NCI-H2227 (cell line): Measurements from ENCODE around the gene THOC2.
"Not testable (repeated sequence)": the region's sequence is repeated elsewhere in the genome, so short reads cannot be mapped to it uniquely, and the experiment has no call there.

Experiments used
- DNase-seq: peaks from one replicate; lab custom pipeline; 2025; ENCODE audit not compliant: unreplicated experiment; lab: John Stamatoyannopoulos, UW

Gene THOC2, protein sequence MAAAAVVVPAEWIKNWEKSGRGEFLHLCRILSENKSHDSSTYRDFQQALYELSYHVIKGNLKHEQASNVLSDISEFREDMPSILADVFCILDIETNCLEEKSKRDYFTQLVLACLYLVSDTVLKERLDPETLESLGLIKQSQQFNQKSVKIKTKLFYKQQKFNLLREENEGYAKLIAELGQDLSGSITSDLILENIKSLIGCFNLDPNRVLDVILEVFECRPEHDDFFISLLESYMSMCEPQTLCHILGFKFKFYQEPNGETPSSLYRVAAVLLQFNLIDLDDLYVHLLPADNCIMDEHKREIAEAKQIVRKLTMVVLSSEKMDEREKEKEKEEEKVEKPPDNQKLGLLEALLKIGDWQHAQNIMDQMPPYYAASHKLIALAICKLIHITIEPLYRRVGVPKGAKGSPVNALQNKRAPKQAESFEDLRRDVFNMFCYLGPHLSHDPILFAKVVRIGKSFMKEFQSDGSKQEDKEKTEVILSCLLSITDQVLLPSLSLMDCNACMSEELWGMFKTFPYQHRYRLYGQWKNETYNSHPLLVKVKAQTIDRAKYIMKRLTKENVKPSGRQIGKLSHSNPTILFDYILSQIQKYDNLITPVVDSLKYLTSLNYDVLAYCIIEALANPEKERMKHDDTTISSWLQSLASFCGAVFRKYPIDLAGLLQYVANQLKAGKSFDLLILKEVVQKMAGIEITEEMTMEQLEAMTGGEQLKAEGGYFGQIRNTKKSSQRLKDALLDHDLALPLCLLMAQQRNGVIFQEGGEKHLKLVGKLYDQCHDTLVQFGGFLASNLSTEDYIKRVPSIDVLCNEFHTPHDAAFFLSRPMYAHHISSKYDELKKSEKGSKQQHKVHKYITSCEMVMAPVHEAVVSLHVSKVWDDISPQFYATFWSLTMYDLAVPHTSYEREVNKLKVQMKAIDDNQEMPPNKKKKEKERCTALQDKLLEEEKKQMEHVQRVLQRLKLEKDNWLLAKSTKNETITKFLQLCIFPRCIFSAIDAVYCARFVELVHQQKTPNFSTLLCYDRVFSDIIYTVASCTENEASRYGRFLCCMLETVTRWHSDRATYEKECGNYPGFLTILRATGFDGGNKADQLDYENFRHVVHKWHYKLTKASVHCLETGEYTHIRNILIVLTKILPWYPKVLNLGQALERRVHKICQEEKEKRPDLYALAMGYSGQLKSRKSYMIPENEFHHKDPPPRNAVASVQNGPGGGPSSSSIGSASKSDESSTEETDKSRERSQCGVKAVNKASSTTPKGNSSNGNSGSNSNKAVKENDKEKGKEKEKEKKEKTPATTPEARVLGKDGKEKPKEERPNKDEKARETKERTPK (N-terminal part only)

DNA sequence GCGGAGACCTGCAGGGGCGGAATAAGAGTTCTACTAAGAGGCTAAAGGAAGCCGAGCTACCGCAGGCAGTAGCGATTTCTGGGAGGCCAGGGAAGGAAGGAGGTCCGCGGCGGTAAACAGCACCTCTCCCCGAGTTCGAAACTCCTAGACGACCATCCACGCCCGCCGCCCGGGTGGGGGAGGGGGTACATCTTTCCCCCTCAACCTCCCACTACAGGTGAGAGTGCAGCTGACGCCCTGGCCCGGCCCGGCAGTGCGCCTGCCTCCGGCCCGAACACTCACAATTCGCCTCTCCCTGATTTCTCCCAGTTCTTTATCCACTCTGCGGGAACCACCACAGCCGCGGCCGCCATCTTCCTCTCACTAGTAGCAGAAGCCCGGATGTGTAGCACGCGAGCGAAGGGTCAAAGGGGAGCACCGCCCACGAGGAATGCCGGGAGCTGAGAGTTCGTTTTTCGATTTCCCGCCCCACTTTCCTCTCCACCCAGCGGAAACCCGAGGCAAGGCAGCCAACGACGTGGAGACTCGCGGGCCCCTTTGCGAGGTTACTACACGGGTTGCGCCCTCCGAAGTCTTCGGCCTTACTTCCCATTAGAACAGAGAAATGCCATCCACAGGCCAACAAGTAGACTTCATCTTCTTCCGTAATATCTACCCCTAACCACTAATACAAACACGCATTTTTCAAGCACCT lies at the start of gene THOC2:
Gene THOC2 (minus strand): TSS at position 383 of the 694 bp plus-strand sequence. CDS start 30 bp downstream, at position 353.
- DNase-seq = peak; percentile 97

DNA sequence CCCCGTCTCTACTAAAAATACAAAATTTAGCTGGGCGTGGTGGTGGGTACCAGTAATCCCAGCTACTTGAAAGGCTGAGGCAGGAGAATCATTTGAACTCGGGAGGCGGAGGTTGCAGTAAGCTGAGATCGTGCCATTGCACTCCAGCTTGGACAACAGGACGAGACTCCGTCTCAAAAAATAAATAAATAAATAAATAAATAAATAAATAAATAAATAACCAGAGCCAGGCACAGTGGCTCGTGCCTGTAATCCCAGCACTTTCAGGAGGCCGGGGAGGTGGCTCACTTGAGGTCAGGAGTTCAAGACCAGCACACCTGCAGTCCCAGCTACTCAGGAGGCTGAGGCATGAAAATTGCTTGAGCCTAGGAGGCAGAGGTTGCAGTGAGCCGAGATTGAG lies 48.9 kb upstream of the THOC2 start:
- not testable (repeated sequence) for DNase-seq

DNA sequence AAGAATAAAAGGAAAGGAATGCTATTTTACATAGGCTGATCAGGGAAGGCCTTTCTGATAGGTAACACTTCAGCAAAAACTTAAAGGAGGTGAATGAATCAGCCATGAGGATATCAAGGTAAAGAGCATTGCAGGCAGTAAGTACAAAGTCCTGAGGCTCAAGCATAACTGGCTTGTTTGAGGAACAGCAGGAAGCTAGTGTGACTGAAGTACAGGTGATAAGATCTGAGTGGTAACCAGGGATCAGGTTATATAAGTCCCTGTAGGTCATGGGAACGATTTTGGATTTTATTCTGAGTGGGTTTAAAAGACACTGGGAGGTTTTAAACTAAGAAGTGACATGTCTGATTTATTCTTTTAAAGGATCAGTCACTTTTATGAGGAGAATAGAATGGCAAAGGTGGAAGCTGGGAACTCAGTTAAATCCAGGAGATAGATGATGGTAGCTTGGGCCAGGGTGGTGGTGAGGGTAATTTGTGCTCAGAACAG lies 47.1 kb upstream of the THOC2 start:
- DNase-seq = no peak

DNA sequence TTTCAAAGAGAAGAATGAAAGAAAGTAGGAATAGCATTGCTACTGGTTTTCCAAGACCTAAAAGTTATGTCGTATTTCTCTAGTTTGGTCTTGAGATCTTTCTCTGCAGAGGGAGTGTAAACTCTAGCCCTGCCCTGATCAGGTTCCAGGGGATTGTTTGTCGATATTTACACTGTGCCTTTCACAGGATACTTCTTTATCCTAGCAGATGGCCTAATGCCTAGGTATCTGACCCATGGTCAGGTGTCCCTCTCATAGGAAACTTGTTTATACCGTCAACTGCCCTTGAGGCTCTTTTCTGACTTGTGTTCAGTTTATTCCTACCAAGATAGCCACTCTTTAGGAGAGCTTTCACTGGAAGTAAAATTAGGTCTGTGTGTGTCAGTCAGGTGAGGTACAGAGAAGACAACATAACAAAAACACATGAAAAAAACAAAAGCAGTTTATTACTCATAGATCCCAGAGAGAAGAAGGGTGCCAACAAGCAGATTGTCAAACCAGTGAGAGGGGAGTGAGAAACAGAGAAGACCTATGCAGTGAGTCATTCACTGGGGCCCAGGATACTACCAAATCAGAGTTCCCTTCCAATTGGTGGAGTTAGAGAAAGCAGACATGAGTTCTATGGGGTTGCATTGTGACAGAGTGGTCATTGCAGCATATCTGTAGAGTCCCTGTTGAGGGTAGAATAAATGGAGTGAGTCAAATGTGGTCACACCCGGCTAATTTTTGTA lies 40.6 kb upstream of the THOC2 start:
- DNase-seq = no peak

DNA sequence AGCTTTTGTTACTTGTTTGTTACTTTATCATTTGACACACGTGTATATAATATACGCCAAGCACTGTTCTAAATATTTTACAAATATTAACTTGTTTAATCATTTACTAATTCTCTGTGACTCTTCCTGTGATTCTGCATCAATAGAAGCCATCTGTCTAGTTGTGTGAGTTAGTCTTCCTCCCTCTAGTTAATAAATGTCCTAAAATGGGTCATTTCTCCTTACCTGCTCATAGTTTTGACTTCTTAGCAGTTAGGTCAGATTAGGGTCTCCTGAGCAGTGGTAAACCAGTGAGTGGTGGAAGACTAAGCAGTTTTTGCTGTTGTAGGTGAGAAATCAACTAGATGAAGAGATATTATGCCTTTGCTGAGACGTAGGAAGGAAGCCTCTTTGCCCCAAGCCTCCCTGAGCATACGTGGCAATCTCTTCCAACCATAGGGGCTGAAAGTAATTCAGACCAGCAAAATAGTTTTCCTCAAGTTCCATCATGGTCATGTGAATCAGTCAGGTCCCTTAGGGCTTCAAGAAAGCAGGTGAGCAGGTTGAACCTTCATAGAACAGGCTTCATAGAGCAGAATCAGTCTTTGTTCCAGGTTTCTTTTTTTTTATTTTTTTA lies 38.7 kb upstream of the THOC2 start:
- no peak for DNase-seq

DNA sequence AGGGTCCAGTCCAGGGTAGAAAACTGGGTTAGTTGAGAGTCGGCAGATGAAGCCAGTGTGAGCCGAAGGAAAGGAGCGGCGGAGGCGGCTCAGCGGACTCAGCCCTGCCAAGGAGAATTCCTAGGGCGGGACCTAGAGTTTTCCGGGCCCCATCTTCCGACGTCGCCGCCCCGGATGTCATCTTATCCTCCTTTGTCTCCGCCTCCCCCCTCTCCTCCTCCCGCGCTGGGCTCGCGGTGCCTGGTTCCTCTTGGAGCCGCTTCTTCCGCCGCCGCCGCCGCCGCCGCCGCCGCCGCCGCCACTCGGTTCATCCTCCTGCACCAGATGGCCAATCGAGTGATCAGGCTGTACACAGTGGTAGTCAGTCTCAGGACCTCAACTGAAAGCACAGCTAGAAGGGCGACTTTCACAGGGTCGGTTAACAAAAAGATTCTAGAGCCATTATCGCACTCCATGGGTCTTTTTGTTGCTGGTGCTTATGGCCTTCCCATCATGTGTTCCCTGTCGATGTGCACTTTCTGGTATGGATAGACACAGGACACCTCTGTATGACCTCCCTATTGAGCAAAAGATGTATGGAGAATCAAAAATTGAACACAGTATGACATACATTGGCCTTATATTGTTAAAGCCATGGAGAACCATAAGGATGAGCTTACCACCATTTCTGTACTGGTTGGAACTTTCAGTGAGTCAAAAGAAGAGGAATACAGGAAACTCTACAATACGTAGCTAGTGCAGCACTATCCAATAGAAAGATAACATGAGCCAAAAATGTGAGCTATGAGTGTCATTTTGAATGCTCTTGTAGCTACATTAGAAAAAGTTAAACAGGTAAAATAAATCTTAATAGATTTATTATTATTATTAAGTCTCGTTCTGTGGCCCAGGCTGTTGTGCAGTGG lies 32.4 kb upstream of the THOC2 start:
- DNase-seq = peak; percentile 96

DNA sequence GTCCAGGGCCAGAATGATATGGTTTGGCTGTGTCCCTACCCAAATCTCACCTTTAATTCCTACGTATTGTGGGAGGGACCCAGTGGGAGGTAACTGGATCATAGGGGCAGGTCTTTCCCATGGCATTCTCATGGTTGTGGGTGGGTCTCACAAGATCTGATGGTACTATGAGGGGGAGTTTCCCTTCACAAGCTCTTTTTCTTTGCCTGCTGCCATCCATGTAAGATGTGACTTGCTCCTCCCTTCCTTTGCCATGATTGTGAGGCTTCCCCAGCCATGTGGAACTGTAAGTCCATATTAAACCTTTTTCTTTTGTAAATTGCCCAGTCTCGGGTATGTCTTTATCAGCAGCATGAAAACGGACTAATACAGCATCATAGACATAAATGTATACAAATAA lies 27.0 kb upstream of the THOC2 start:
- not testable (repeated sequence) for DNase-seq

DNA sequence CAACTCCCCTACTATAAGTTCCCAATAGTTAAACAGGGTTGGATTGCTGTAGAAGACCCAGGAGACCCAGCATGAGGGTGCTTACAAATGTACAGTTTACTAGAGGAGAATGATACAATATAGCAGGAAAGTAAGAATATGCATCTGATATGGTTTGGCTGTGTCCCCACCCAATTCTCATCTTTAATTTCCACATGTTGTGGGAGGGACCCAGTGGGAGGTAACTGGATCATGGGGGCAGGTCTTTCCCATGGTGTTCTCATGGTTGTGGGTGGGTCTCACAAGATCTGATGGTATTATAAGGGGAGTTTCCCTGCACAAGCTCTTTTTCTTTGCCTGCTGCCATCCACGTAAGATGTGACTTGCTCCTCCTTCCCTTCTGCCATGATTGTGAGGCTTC lies 24.9 kb upstream of the THOC2 start:
- not testable (repeated sequence) for DNase-seq

DNA sequence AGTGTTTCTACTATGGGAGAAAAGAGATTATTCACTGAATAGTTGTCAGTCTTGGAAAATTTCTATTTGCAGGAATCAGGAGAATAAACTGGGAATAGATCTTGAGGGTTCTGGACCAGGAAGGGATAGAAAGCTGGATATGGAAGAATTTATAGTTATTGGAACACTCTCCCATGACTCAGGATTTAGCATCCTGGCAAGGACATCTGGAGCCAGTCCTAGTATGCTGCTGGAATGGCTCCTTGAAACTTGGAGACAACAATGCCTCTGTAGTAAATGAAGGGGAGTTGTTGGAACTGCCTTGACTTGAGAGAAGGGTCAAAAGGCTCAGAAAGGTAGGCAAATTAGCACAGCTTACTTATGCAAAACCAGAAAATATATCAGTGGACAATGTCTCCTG lies 23.5 kb upstream of the THOC2 start:
- DNase-seq = no peak

DNA sequence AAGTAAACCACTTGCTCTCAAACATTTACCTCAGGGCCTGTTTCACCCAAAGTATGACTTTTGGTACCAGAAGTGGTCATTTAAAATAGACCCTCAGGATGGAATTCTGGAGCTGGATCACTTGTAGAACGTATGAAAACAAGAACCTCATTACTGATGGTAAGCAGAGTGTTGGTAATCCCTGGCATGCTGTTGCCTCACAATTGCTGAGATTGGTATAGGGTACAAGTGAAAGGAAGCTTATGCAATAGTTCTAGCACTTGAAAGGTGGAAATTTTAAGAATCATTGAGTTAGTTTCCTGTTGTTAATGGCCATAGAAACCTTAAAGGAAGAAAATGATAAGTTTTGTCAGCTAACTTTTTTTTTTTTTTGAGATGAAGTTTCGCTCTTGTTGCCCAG lies 22.3 kb upstream of the THOC2 start:
- DNase-seq = no peak

DNA sequence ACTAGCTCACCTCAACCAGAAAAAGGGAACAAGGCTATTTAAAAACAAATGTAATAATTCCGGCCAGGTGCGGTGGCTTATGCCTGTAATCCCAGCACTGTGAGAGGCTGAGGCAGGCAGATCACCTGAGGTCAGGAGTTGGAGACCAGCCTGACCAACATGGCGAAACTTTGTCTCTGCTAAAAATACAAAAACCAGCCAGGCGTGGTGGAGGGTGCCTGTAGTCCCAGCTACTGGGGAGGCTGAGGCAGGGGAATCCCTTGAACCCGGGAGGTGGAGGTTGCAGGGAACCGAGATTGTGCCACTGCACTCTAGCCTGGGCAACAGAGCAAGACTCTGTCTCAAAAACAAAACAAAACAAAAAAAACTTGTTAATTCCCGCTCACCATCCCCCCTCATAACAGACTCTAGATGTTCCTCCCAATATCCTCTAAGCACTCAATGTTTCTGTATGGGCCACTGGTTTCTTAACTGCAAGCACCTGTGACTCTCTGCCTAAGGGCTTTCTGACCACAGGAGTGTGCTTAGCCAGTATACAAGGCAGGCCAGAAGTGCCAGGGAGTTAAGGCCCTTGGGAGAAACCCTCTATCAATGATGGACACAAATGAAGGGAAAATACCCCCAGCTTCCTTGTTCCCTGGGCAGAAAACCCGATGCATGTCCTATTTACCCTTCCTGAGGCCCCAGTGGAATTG lies 21.0 kb upstream of the THOC2 start:
- DNase-seq = no peak

DNA sequence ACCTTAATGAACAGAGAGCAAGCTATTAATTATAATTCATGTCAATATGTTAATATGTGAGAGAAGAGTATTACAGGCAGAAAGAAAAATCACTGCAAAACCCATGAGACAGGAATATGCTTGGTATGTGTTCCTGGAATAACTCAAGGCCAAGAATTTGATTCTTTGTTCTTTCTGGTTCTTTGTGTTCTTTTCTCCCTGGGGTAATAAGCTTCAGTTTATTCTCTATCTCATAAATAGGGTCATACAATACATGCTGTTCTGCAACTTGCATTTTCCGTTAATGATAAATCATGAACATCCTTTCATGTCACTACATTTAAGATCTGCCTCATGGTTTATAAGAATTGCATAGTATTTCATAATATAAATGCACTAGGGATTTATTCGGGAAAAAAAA lies 16.8 kb upstream of the THOC2 start:
- DNase-seq = no peak

DNA sequence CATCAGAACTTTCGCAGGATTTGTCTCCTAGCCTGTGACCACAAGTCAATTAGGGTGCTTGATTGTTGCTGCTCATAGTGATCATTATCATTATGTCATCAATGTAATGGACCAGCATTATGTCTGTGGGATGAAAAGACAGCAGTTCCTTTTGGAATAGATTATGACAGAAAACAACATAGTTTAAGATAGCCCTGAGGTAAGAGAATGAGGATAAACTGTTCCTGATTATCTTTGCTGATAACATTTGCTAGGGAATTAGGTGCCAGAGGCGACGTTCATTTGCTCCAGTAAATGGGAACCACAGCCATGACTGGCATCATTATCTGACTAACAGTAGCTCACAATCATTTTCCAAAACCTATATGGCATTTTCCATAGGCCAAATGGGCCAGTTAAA lies 12.7 kb upstream of the THOC2 start:
- no peak for DNase-seq

DNA sequence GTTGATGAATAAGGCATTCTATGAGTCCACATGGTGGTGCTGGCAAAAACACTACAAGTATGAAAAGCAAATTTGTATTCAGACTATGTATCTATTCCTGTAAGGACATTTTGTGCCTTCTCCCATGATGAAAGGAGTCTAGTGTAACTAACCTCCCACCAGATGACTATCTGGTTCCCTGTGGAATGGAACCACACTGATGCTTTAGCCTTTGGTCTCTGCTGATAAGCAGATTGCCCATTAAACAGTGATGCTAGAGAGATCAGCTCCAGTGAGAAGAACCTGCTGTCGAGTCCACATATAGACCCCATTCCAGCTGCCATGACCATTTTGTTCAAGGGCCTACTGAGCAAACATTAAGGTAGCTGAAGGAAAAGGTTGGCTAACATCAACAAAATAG lies 10.5 kb upstream of the THOC2 start:
- no peak for DNase-seq

DNA sequence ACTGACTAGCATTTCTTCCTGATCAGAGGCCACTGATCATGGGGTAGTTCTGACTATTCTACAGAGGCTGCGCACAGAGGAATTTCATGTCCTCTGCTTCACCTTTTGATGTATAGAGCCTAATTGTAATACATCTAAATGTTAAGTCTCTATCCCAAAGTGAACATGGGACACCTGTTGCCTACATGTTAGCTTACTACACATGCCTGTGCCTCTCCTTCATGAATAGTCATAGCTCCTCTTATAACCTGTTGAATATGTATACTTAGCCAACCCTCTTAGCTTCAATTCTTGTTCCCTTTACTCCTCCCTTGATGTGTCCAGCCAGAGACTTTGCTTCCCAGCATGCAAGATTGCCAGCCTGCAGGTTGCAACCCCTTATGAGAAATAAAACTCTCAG lies 9.6 kb upstream of the THOC2 start:
- DNase-seq = no peak

DNA sequence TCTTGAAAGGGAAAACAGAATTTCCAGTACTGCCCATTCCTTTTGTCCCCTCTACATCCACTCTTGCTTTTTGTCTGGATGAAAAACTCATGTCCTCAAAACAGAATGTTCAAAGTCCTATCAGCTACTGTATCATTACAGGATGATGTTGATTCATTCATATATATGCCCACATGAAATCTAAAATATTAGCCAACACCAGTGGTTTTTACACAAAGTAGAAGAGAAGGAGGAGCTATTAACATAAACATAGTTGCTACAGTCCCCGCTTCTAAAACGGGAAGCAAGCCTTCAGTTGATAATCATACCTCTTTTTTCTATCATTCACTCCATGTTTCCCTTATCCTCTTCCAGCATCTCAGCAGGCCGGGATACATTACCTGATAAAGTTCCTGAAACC lies 7.7 kb upstream of the THOC2 start:
- DNase-seq = no peak

DNA sequence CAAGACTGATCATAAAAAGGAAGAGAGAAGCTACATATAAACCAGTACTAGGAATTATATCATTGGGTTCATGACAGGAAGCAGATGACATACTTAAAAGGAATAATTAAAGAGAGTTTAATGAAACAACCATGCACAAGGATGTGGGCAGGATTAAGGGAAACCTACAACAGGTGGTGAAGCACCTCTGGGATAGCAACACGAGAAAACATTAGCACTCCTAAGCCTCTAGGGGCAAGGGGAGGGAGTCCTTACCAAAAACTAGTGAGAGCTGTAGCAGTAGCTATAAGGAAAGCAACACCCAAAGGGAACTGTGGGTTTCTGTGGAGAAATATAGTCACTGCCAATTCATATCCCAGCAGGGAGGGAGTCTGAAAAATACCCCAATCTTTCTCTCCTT lies 7.2 kb upstream of the THOC2 start:
- DNase-seq = no peak

DNA sequence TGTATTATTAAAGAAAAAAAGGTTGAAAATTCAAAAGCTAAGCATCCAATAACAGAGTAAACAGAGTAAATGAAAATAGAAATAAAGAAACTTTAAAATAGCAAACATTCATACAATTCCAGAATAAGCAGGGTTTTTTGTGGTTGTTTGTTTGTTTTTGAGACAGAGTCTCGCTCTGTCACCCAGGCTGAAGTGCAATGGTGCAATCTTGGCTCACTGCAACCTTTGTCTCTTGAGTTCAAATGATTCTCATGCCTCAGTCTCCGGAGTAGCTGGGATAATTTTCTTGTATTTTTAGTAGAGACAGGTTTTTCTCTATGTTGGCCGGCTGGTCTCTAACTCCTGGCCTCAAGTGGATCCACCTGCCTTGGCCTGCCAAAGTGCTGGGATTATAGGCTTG lies 6.6 kb upstream of the THOC2 start:
- no peak for DNase-seq
